SIG-M5 treated with dmso at 0.1 percent for 504 hours (cell line): Measurements from ENCODE around the gene SHROOM3.

ENCODE experiments used
- DNase-seq: peaks from one replicate; lab custom pipeline; 2025; ENCODE audit not compliant: unreplicated experiment; lab: John Stamatoyannopoulos, UW

SHROOM3 gene

DNA sequence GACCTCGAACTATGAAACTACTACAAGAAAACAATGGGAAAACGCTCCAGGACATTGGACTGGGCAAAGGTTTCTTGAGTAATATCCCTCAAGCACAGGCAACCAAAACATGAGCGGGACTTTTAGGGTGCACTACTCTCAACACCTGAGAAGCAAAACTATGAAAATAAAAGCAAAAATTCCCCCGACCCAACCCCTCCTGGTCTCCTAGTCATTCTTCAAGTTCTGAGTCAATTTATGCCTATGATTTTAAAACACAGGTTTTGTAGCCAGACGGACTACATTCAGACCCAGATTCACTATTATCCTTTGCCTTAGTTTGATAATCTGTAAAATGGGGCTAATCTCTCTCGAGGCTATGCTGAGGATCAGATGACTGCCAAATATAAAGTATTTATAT lies 365.9 kb downstream of the SHROOM3 start:
- no peak for DNase-seq

DNA sequence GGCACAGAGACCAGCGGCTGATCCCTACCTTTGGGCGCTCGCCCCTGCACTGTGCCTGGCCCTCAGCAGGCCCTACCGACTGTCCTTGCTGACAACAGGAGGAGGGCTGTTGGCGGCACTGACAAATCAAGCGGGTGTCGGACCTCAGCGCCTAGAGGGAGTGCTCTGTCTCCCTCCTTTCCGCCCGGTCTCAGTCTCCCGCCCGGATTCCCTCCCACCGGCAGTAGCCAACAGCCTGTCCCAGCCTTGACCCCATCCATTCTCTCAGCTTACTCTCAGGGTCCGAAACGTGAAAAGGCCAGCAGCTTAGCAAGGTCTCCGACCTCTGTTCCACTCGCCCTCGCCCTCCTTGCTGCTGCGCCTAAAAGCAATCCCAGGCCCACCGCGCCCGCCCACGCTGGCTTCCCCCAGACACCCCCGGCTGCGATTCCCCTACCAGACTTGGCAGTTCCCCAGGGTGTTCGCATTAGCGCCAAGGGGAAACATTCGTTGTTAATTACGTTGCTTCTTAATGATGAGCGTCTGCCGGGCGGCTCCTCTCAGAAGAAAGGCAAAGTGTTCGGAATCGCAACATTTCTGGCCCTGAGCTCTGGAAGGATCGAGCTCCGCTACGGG lies 366.7 kb downstream of the SHROOM3 start:
- no peak for DNase-seq

DNA sequence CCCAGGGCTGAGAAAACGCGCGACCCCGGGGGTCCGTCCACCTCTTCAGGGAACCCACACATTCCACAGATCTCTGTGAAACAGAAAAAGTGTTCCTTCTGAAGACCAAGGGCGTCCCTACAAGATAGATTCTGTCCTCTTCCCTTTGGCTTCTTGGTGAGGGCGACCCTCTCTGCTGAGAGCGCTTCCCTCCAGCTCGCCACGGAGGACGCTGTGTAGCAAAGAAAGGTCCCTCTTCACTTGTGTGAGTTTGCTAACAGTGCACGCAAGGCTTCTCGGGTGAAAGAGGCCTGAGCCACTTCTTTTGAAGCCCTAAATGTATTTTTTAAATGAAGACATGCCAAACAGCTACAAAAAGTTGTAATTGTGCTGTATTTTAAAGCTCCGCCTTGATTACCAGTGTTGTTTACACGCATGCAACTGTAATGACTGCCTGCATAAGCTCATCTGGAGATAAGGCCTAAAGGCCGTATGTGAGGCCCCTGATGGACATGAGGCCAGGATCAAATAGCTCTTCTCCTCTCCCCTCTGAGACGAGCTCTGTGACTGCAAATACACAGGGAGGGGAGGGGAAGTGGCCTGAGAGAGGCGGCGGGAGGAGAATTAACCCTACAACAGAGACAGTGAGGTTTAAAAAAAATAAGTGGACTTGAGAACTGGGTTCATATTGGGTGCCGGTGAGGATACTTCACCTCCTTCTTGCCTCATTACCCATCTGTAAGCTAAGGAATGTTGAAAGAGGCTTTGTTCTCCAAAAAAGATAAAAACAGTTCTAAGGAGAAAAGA lies 367.4 kb downstream of the SHROOM3 start:
- DNase-seq, result no peak

DNA sequence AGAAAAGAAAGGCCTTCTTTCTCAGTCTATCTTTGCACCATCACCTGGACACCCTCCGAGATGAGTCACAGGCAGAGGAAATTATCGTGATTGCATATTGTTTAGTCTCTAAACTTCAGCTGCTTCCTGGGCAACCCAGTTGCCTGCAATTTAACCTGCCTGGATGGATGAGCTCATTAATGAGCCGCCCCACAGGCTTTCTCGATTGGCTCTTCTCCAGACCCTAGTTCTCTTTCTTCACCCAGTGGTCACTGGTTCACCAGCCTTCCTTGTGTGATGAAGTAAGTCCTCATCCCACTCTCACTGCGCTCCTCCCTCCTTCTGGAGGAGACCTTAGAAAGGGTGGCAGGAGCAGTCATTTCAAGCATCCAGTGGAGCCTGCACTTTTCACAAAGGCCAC lies 368.5 kb downstream of the SHROOM3 start:
- DNase-seq, result no peak

DNA sequence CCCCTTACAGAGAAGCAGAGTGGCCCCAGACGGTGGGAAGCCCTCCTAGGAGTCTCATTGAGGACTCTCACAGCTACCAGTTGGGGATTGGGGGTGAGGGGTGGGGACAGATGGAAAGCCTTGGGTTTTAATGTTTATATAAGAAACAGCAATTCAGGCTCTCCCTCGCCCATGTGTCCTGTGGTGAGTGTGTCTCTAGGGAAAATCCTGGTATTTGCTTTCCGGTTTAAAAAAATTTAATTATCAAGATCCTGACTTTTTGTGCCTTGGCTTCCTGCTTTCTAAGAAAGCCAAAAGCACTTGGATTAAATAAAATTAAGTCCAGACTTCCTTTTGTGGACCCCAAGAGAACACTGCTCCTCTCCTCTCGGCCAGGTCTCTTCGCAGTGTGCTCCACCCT lies 369.1 kb downstream of the SHROOM3 start:
- no peak for DNase-seq

DNA sequence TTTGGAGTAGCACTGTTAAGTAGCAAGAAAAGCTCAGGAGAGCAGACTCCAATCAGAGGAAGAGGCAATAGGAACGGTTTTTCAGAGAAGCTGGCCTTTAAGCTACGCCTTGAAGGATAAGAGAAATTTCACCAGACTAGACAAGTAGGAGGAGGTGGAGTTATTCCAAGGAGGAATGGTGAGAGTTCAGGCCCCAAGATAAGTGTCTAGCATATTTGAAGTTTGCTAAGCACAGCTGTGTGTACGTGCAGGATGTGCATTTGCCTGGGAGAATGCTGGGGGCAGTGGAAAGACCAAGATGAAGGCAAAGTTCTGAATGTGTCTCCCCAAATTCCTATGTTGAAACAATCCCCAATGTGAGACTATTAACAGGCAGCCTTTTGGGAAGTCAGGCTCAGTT lies 371.3 kb downstream of the SHROOM3 start:
- DNase-seq, result no peak

DNA sequence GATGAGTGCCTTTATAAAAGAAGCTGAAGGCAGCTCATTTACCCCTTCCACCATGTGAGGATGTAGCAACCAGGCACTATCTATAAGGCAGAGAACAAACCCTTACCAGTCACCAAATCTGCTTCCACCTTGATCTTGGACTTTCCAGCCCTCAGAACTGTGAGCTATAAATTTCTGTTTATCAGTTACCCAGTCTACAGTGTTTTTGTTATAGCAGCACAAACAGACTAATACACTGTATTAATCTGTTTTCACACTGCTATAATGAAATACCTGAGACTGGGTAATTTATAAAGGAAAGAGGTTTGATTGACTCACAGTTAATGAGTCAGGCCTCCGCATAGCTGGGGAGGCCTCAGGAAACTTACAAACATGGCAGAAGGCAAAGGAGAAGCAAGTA lies 371.7 kb downstream of the SHROOM3 start:
- DNase-seq, result no peak

DNA sequence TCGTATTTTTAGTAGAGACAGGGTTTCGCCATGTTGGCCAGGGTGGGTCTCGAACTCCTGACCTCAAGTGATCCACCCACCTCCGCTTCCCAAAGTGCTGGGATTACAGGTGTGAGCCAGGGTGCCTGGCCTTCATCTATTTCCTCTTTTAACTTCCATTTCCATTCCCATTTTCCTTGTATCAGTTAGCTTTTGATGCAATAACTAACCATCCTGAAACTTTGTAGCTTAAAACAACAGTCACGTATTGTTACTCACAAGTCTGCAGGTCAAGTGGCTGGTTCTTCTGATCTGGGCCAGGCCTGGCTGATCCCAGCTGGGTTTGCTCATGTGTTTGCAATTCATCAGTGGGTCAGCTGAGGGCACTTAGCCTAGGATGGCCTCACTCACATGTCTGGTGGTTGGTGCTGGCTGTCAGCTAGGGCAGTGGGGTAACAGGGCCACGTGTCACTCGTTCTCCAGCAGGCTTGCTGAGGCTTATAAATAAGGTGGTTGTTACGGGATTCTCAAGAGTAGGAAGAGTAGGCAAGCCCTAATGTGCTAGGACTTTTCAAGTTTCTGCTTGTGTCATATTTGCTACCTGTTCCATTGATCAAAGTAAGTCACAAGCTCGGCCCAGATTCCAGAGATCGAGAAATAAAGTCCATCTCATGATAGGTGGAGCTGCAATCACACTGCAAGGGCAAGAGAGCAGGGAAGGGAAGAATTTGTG lies 374.7 kb downstream of the SHROOM3 start:
- no peak for DNase-seq

DNA sequence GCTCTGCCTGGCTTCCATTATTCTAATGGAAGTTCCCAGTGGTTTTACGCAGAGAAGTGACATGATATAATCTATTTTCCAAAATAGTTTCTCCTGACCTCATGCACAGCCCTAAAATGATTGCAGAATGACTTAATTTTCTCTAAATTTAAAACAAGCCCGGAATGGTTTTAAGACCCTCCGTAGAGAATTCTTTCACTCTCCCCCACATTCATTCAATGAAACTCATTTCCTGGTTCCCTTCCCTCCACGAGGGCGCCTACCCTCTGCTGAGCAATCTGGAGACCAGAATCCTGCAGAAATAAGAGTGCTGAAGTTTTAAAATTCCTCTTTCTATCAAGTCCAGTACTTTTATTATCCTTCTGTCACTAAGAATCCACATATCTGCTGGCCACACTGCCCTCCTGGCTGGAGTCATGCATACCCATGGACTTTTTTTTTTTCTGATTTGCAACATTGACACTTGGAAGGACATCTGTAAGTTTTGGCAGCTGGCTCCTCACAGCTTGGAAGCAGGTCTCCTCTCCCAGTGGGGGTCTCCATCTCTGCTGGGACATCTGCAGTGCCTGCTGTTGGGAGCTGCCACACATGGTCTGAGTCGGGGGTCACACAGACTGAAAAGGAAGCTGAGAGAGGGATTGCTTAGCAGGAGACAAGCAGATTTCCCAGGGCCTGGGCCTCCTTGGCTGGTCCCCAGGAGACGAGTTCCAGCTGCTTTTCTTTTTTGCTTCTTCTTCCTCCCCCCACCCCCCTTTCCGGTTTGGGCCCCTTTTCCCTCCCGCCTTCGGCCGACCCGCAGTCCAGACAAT lies 376.8 kb downstream of the SHROOM3 start:
- DNase-seq, result no peak

DNA sequence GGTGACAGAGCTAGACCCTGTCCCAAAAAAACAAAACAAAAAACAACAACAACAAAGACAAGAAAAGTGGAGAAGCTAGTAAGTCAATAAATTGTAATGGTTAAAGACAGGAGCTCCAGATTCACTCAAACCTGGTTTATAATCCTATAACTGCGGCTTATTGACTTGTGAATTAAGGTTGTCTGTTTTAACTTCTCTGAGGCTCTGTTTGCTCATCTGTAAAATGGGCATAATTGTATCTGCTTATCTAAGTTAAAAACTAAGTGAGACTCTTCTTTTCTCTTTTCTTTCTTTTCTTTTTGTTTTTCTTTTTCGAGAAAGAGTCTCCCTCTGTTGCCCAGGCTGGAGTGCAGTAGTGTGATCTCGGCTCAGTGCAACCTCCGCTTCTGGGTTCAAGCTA lies 378.0 kb downstream of the SHROOM3 start:
- no peak for DNase-seq

DNA sequence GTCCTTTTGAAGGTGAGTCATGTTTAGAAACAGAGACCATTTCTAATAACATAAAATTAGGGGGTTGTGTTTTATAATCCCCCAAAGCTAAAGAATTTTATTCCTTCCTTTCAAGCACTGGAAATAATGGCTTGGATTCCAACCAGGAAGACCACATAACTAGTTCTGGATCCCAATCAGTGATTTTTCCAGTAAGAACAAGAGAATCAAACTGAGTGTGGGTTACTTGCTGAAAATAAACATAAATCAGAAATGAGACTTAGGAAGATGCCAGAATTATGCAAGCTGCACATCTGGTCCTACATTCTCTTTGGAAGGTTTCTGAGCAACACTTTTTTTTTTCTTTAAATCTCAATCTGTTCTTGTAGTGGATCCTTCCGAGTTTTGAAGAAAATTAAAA lies 386.6 kb downstream of the SHROOM3 start:
- DNase-seq, result no peak

DNA sequence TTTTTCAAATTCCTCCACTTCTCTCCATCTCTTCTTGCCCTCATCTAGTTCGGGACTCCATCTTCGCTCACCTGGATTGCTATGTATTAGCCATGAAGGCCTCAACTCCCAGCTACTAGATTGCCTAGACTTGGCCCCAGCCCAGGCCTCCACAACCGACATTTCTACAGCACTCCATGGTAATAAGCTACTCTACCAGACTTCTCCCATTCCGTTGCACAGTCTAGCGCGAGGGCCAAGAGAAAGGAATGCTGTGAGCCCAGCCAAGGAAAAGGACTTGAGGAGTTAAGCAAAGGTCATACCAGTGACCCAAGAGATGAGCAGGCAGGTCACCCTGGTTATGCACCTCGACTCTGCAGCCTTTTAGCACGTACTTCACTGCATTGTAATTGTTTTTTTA lies 387.3 kb downstream of the SHROOM3 start:
- no peak for DNase-seq

DNA sequence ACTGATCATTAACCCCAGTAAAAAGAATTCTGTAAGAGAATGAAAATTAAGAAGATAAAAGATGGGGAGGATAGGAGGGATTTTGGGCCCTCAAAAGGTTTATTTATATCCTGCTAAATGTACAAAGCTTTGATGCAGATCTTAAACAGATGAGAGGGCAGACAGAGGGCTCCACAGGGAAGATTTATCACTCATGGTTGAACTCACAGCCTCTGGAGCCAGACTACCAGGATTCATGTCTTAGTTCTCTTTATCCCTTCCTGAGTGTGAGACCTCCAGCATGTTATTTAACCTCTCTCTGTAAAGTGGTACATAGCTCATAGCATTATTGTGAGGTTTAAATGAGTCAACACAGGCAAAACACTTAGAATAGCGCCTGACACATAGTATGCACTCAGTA lies 388.5 kb downstream of the SHROOM3 start:
- no peak for DNase-seq

DNA sequence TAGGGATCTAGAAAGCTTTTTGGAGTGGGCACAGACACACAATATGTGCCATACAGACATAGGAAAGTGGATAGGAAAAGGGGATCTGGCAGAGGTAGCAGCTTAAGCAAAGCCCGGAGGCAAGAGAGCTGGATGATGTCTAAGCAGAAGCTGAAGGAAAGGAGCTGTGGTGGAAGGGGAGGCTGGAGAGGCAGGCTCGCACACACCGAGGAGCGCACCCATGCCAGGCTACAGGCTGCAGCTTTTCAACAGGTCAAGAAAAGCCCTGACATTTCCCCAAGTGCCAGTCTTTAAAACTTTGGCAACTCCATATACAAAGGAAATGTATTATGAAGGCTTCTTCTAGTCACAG lies 395.6 kb downstream of the SHROOM3 start:
- DNase-seq, result no peak

DNA sequence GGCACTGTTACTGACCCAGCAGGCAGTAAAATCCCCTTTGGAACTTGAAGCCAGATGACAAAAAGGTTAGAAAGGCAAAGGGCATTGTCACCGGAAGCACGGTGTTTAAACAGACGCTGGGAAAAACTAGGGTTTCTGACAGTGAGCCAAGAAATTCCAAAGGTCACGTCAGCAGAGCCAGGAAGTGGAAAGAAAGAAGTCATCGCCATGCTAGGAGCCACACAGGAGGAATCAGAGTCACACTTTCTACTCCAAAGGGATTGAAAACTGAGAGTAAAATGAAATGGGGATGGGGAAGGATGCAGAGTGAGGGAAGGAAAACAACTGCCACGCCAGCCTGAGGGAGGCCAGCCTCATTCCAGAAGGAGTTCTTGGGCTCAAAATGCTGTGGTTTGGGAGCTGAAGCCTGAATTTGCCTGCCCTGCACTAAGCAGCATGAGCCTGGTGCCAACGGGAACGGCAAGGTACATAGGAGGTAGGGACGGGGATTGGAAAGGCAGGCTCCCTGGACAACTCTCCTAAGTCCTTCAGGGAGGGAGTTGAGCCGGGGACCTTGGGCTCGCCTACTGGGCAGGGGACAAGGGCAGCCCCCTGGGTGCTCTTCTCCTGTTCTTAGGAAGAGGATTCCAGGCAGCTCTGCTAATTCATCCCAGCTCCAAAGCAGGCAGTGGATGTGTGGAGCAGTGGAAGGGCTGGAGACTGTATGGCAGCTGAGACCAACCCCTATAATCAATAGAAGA lies 396.1 kb downstream of the SHROOM3 start:
- no peak for DNase-seq

DNA sequence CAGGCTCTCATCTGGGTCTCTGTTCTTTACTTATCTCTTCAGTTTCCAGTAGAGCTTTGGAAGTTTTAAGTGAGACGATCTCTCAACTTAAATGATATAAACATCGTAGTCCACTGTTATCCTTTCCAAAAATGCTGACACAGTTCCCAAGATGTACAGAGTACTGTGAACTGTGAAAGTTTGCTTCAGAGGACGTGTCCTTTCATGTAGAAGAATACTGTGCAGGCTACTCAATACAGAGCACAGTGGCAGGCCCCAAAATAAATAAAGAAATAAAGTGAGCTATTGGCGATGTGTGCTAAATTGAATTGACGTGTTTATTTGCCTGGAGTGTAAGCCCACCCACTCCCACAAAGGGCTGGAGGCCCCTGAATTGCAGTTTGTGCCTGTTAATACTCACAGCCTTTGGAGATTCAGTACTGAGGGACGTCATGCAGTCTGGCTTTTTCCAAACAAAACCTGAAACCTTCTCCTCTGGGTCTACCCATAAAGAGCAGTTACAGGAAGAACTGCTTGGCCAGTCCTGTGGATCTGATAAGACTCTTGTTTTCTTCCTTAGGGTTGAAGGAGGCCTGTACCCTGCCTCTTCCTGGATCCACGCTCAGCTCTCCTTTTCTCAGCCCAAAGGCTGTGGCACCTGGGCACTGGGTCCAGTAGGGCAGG lies 396.8 kb downstream of the SHROOM3 start:
- no peak for DNase-seq
